Neural progenitor cell (in vitro differentiated cells): ENCODE results near the gene NLRP3. TPM values are rescaled to one million over a fixed set of nuclear protein-coding genes. Genes with fewer than 3 reads are reported as not detected.

Source experiments
- DNase-seq: peaks from one replicate; pipeline ENCODE4 v3.0.0-alpha.2; 2016; ENCODE audit warnings: low spot score
- H2AFZ ChIP-seq: fragments of 200-600 bp; sonication (generic); replicated peaks from 2 replicates; pipeline ENCODE4 v1.6.1; 2016; ENCODE audit warnings: antibody characterized with exemption
- H3F3A ChIP-seq: fragments of 200-600 bp; sonication (generic); 2 replicates; pipeline ENCODE4 v1.6.1; 2016; ENCODE audit warnings: antibody characterized with exemption, low read depth
- H3K27ac ChIP-seq: fragments of 200-600 bp; sonication (generic); 2 replicates; pipeline ENCODE4 v1.5.1; 2016; ENCODE audit warnings: mild to moderate bottlenecking
- H3K27me3 ChIP-seq: fragments of 200-600 bp; sonication (generic); 2 replicates; pipeline ENCODE4 v1.6.1; 2016; ENCODE audit warnings: mild to moderate bottlenecking, moderate library complexity
- H3K36me3 ChIP-seq: fragments of 200-600 bp; sonication (generic); 2 replicates; pipeline ENCODE4 v1.5.1; 2016
- H3K4me1 ChIP-seq: fragments of 200-600 bp; sonication (generic); 2 replicates; pipeline ENCODE4 v1.6.1; 2016; ENCODE audit warnings: mixed run types
- H3K4me2 ChIP-seq: fragments of 200-600 bp; sonication (generic); 2 replicates; pipeline ENCODE4 v1.6.1; 2016
- H3K4me3 ChIP-seq: fragments of 200-600 bp; sonication (generic); 2 replicates; pipeline ENCODE4 v1.5.1; 2016
- H3K79me2 ChIP-seq: fragments of 200-600 bp; sonication (generic); 2 replicates; pipeline ENCODE4 v1.6.1; 2016; ENCODE audit warnings: low read depth
- H3K9ac ChIP-seq: fragments of 200-600 bp; sonication (generic); 2 replicates; pipeline ENCODE4 v1.6.1; 2016
- H3K9me3 ChIP-seq: fragments of 200-600 bp; sonication (generic); 2 replicates; pipeline ENCODE4 v1.5.1; 2016; ENCODE audit warnings: low read depth
- H4K20me1 ChIP-seq: fragments of 200-600 bp; sonication (generic); 2 replicates; pipeline ENCODE4 v1.6.1; 2016; ENCODE audit warnings: low read depth
- H3K27ac Mint-ChIP-seq: 3 replicates; pipeline ENCODE4 v1.8.0; 2021; ENCODE audit warnings: mixed read lengths
- H3K27me3 Mint-ChIP-seq: 2 replicates; pipeline ENCODE4 v1.8.0; 2022; ENCODE audit warnings: low read depth, mild to moderate bottlenecking, inconsistent platforms, moderate library complexity, mixed read lengths; ENCODE audit not compliant: insufficient read depth
- H3K36me3 Mint-ChIP-seq: 3 replicates; pipeline ENCODE4 v1.8.0; 2021; ENCODE audit warnings: mixed read lengths
- H3K4me1 Mint-ChIP-seq: 3 replicates; pipeline ENCODE4 v1.8.0; 2021; ENCODE audit warnings: mixed read lengths
- H3K4me3 Mint-ChIP-seq: 3 replicates; pipeline ENCODE4 v1.8.0; 2021; ENCODE audit warnings: mild to moderate bottlenecking, moderate library complexity, mixed read lengths
- H3K9me3 Mint-ChIP-seq: 3 replicates; pipeline ENCODE4 v1.8.0; 2020; ENCODE audit warnings: mixed read lengths
- CTCF ChIP-seq: fragments of 200-600 bp; sonication (generic); IDR thresholded peaks from 2 replicates; pipeline ENCODE4 v1.5.1; 2017; ENCODE audit warnings: antibody characterized with exemption, mild to moderate bottlenecking
- EZH2 ChIP-seq: fragments of 200-600 bp; sonication (generic); IDR thresholded peaks from 2 replicates; pipeline ENCODE4 v1.6.1; 2017; ENCODE audit warnings: antibody characterized with exemption, mild to moderate bottlenecking, moderate library complexity
- EZH2phosphoT487 ChIP-seq: fragments of 200-600 bp; sonication (generic); IDR thresholded peaks from 2 replicates; pipeline ENCODE4 v1.6.1; 2017; ENCODE audit warnings: antibody characterized with exemption
- total RNA-seq: library from RNA; depleted of rRNA; stranded (reverse); fragments of >200 nt; gene quantifications from 2 replicates; pipeline ENCODE4 v1.2.3, GENCODE V29; 2015; ENCODE audit warnings: low replicate concordance

NLRP3 gene
- total RNA-seq, 1 donor from 2014 or later: 2.6 TPM

- H3K27me3 Mint-ChIP-seq: peaks cover 6% of the 10 kb centered on the region
- Histone ChIP-seq H3K9me3 (no peaks in the 10 kb centered on the region), H3K36me3 (no peaks in the 10 kb centered on the region), H3K4me3 (no peak overlapping the region), H3K4me2 (no peak overlapping the region), H3K4me1 (no peaks in the 10 kb centered on the region), H3K79me2 (no peaks in the 10 kb centered on the region), H3K27ac (no peak overlapping the region), H3K27me3 (no peaks in the 10 kb centered on the region), H2AFZ (no peak overlapping the region), H3K9ac (no peak overlapping the region), H4K20me1 (no peaks in the 10 kb centered on the region), H3F3A (peaks cover 3% of the 10 kb centered on the region)
- no peak overlapping the region for H3K4me3 Mint-ChIP-seq
- no peak overlapping the region for H3K27ac Mint-ChIP-seq
- peaks cover 34% of the 10 kb centered on the region for H3K9me3 Mint-ChIP-seq
- H3K36me3 Mint-ChIP-seq: peaks cover 14% of the 10 kb centered on the region
- no peak for DNase-seq
- no peak for TF ChIP-seq EZH2
- no peak for TF ChIP-seq CTCF
- no peak for TF ChIP-seq EZH2phosphoT487
- H3K4me1 Mint-ChIP-seq: peaks cover 15% of the 10 kb centered on the region
These were observed 48.1 kb upstream of the NLRP3 start for GRCh38 chr1:247367786-247368422.

GRCh38 chr1:247368490-247369145 lies 47.4 kb upstream of the NLRP3 start:
- H3K36me3 ChIP-seq: no peaks in the 10 kb centered on the region
- H3K4me3 Mint-ChIP-seq: no peak overlapping the region
- H3K27ac ChIP-seq: no peak overlapping the region
- H3K36me3 Mint-ChIP-seq: peaks cover 14% of the 10 kb centered on the region
- H3K27me3 Mint-ChIP-seq: peaks cover 6% of the 10 kb centered on the region
- no peaks in the 10 kb centered on the region for H3K9me3 ChIP-seq
- no peak overlapping the region for H2AFZ ChIP-seq
- peaks cover 15% of the 10 kb centered on the region for H3K4me1 Mint-ChIP-seq
- H3K4me2 ChIP-seq: no peak overlapping the region
- TF ChIP-seq EZH2phosphoT487: no peak
- TF ChIP-seq EZH2: no peak
- TF ChIP-seq CTCF: no peak
- H3K9me3 Mint-ChIP-seq: peaks cover 31% of the 10 kb centered on the region
- no peaks in the 10 kb centered on the region for H3K27me3 ChIP-seq
- H3F3A ChIP-seq: peaks cover 3% of the 10 kb centered on the region
- no peaks in the 10 kb centered on the region for H4K20me1 ChIP-seq
- no peak for DNase-seq
- no peaks in the 10 kb centered on the region for H3K79me2 ChIP-seq
- H3K4me1 ChIP-seq: no peaks in the 10 kb centered on the region
- no peak overlapping the region for H3K4me3 ChIP-seq
- no peak overlapping the region for H3K9ac ChIP-seq
- H3K27ac Mint-ChIP-seq: peak overlapping the region; percentile 18

GRCh38 chr1:247370786-247371732 lies 44.9 kb upstream of the NLRP3 start:
- peaks cover 23% of the 10 kb centered on the region for H3F3A ChIP-seq
- H2AFZ ChIP-seq: no peak overlapping the region
- no peaks in the 10 kb centered on the region for H3K36me3 ChIP-seq
- peaks cover 29% of the 10 kb centered on the region for H3K4me1 Mint-ChIP-seq
- H3K27ac Mint-ChIP-seq: no peak overlapping the region
- peaks cover 15% of the 10 kb centered on the region for H3K36me3 Mint-ChIP-seq
- no peak overlapping the region for H3K27ac ChIP-seq
- H3K9ac ChIP-seq: no peak overlapping the region
- TF ChIP-seq EZH2phosphoT487 (no peak), EZH2 (no peak), CTCF (no peak)
- no peak overlapping the region for H3K4me3 Mint-ChIP-seq
- no peaks in the 10 kb centered on the region for H3K9me3 ChIP-seq
- no peaks in the 10 kb centered on the region for H4K20me1 ChIP-seq
- H3K27me3 ChIP-seq: peaks cover 13% of the 10 kb centered on the region
- H3K27me3 Mint-ChIP-seq: peaks cover 7% of the 10 kb centered on the region
- DNase-seq: no peak
- H3K9me3 Mint-ChIP-seq: peaks cover 34% of the 10 kb centered on the region
- peaks cover 12% of the 10 kb centered on the region for H3K4me1 ChIP-seq
- no peaks in the 10 kb centered on the region for H3K79me2 ChIP-seq
- H3K4me3 ChIP-seq: no peak overlapping the region
- no peak overlapping the region for H3K4me2 ChIP-seq
